Measurements from ENCODE around the gene BCAS1.

The BCAS1 gene

DNA sequence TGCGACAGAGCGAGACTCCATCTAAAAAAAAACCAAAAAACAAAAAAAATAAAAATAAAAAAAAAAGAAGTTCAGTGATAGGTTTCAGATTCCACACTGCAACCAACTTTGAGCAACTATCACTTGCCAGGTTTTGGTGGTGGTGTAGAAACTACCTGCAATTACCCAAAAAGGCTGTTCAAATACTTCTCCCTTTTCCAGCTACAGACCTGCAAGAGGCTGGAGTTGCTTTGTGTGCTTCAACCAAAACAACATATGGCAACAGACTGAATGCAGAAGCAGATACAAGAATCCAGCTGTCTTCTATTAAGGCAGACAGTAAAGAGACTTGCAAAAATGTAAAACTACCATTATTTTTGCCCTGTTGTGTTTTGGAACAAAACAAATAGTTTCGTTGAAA, 9.3 kb upstream of the BCAS1 start:
- no peak for TF ChIP-seq CTCF (conservative IDR thresholded peaks at IDR 0.05; ENCODE audit: low read depth, low read length)
- H3K4me3 ChIP-seq (ENCODE audit: low read depth, low read length), result no peak overlapping the region
- no peak for DNase-seq (ENCODE audit: low read depth)

- DNase-seq (ENCODE audit: low read depth), result no peak
- no peak for TF ChIP-seq CTCF (conservative IDR thresholded peaks at IDR 0.05; ENCODE audit: low read depth, low read length)
- no peak overlapping the region for H3K4me3 ChIP-seq (ENCODE audit: low read depth, low read length)
These were observed 8.0 kb upstream of the BCAS1 start for GRCh38 chr20:54078296-54078984.

GRCh38 chr20:54076259-54076658, 5.9 kb upstream of the BCAS1 start:
- no peak for TF ChIP-seq CTCF (conservative IDR thresholded peaks at IDR 0.05; ENCODE audit: low read depth, low read length)
- DNase-seq (ENCODE audit: low read depth), result no peak
- no peak overlapping the region for H3K4me3 ChIP-seq (ENCODE audit: low read depth, low read length)

- no peak for TF ChIP-seq CTCF (conservative IDR thresholded peaks at IDR 0.05; ENCODE audit: low read depth, low read length)
- DNase-seq (ENCODE audit: low read depth), result no peak
These were observed 4.9 kb upstream of the BCAS1 start for GRCh38 chr20:54075322-54075721.

DNA sequence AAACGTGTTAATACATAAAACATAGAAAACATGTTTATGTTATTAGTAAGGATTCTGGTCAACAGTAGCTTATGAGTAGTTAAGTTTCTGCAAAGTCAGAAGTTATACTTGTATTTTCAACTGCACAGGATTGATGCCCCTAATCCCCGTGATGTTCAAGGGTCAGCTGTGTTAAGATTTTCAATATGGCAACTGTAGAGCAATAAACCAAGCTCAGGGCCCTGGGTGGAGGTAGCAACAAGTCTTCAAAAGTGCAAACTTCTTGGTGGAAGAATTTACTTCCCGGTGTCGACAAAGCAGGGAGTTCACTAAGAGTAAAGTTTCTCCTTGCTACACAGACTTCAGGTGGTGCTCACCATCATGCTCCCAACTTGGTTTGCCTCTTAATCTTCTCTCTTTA, 4.1 kb upstream of the BCAS1 start:
- no peak for DNase-seq (ENCODE audit: low read depth)
- TF ChIP-seq CTCF (conservative IDR thresholded peaks at IDR 0.05; ENCODE audit: low read depth, low read length), result no peak
- no peak overlapping the region for H3K4me3 ChIP-seq (ENCODE audit: low read depth, low read length)

More at GRCh38 chr20:54075322-54075721, 4.9 kb upstream of the BCAS1 start:
- no peak overlapping the region for H3K4me3 ChIP-seq (ENCODE audit: low read depth, low read length)

DNA sequence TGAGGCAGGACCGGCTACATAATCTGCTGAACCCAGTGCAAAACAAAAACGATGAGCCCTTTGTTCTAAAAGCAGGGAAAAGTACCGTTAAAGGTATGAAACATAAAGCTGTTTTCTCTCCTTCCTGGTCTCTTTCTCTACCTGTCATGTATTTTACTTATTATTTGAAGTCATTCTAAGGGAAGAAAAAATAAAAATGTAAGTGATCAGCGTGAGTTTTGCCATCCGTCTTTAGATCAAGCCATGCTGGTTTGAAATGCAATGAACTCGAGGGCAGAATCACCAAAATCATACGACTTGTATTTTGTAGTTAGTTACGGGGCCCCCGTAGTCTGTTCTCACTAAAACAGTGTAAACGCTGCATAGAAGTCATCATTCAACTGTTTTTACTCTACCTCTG, 2.9 kb upstream of the BCAS1 start:
- DNase-seq (ENCODE audit: low read depth), result no peak
- TF ChIP-seq CTCF (conservative IDR thresholded peaks at IDR 0.05; ENCODE audit: low read depth, low read length), result no peak
- H3K4me3 ChIP-seq (ENCODE audit: low read depth, low read length), result no peak overlapping the region

DNA sequence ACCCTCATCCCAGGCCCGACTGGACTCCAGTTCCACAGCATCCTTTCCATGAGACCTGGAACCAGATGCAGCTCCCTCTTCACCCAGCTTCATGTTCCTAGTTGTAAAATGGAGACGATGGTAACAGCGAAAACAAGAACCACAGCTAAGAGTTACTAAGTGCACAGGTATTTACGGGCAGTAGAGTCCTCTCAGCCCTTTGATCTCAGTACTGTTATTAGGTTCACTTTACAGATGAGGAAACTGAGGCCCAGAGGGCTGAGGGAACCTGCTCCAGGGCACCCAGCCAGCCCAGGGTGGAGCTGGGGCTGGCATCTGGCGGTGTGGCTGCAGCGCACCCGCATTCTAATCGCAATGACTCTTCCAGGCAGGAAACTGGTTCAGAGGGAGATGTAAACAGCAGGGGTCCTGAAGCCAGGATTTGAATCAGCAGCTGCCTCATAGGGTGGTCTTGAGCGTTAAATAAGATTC, 858 bp downstream of the BCAS1 start:
- H3K4me3 ChIP-seq (ENCODE audit: low read depth, low read length), result no peak overlapping the region
- no peak for TF ChIP-seq CTCF (conservative IDR thresholded peaks at IDR 0.05; ENCODE audit: low read depth, low read length)
- DNase-seq (ENCODE audit: low read depth), result no peak
